Measurements from ENCODE around the gene EHMT2.

DNA sequence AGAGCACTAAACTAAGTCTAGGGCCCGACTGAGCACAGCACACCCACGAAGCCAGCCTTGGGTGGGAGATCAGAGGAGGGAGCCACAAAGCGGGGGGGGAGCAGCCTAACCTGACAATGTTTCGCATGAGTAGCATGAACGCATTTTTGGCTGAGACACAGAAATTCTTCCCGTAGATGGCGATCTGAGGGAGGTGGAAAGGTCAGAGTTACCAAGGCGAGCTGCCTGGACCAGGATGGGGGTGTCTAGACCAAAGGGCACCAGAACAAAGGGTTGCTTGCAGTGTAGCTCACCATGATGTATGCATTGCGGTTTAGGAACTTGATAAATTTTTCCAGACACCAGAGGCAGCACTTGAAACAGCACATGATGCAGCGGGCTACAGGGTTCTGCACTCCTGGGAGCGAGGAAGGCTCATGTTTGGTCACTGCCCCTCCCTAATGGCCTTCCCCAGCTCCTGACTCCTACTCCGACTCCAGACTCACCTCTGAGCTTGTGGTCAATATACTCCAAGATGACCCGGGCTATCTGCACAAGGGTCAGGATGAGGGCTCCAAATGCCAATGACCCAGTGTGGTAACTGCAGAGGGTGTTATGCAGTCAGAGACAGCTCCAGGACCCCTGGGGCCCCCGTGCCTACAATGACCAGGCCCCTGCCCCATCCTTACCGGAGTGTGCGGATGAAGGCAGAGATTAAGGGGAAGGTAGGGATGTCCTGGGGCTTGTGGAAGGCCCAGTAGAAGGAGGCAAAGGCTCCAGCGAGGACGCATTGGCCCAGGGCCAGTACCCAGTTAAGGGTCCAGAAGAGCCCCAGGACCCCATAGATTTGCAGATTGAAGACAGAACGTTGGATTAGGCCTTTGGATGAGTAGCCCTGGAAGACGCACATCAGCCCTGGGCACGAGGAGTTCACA is 32.0 kb downstream of the EHMT2 start:
- TF ChIP-seq RFX5 (IDR thresholded peaks at IDR 0.05; ENCODE audit: low read depth, low read length) (no peak), POLR2A (IDR thresholded peaks at IDR 0.05; ENCODE audit: low read depth, low read length) (no peak), CTCF (conservative IDR thresholded peaks at IDR 0.05; ENCODE audit: low read depth, low read length) (no peak), SMC3 (IDR thresholded peaks at IDR 0.05; ENCODE audit: low read depth, low read length) (no peak), ELK1 (IDR thresholded peaks at IDR 0.05; ENCODE audit: borderline replicate concordance, low read depth, low read length) (no peak), MAFK (IDR thresholded peaks at IDR 0.05; ENCODE audit: low read depth, low read length) (no peak), NFE2L2 (IDR thresholded peaks at IDR 0.05; ENCODE audit: low read depth, low read length) (no peak), CEBPB (IDR thresholded peaks at IDR 0.05; ENCODE audit: low read depth, low read length) (no peak)
